Mesangial cell (primary cell): Measurements from ENCODE around the gene CITED1. TPM values are rescaled to one million over a fixed set of nuclear protein-coding genes. Genes with fewer than 3 reads are reported as not detected.

ENCODE experiments used
- total RNA-seq: library from RNA; depleted of rRNA; stranded (reverse); fragments of >200 nt; gene quantifications from 2 replicates; pipeline ENCODE4 v1.2.3, GENCODE V29; 2015

Gene CITED1, protein sequence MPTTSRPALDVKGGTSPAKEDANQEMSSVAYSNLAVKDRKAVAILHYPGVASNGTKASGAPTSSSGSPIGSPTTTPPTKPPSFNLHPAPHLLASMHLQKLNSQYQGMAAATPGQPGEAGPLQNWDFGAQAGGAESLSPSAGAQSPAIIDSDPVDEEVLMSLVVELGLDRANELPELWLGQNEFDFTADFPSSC
- total RNA-seq = not detected in 2 replicates

GRCh38 chrX:72305286-72306084 lies at the start of gene CITED1:
Gene CITED1, minus strand, starts transcription at chrX:72305914. Its CDS starts 3,045 bp downstream, at chrX:72302869.

Other genes with a start within 250 kb of the CITED1 start
- 1.1 and 2.7 TPM in 2 replicates for gene RTL5, start 174.0 kb downstream of the CITED1 start, total RNA-seq
- 3.8 and 6.0 TPM in 2 replicates for gene PIN4, start 124.2 kb downstream of the CITED1 start, total RNA-seq
- 0.25 and 7.2 TPM in 2 replicates for gene ERCC6L, start 66.9 kb downstream of the CITED1 start, total RNA-seq
- 850 and 993 TPM in 2 replicates for gene RPS4X, start 28.7 kb downstream of the CITED1 start, total RNA-seq